IPS-15b (cell line): ENCODE measurements around the gene PDIA2.
"Not testable (repeated sequence)": the region's sequence is repeated elsewhere in the genome, so short reads cannot be mapped to it uniquely, and the experiment has no call there.

Experiments used
- H3K27me3 ChIP-seq: one replicate; pipeline ENCODE4 v1.6.1; 2013; ENCODE audit warnings: low read length; ENCODE audit not compliant: control insufficient read depth, insufficient read depth
- H3K36me3 ChIP-seq: one replicate; pipeline ENCODE4 v1.6.1; 2013; ENCODE audit warnings: low read length; ENCODE audit not compliant: control insufficient read depth, insufficient read depth
- H3K4me1 ChIP-seq: one replicate; pipeline ENCODE4 v1.6.1; 2013; ENCODE audit warnings: mild to moderate bottlenecking, low read length; ENCODE audit not compliant: control insufficient read depth, insufficient read depth
- H3K4me3 ChIP-seq: one replicate; pipeline ENCODE4 v1.5.1; 2013; ENCODE audit warnings: low read depth, low read length
- H3K9ac ChIP-seq: one replicate; pipeline ENCODE4 v1.6.1; 2013; ENCODE audit warnings: low read depth, mild to moderate bottlenecking, low read length
- H3K9me3 ChIP-seq: one replicate; pipeline ENCODE4 v1.6.1; 2013; ENCODE audit warnings: mild to moderate bottlenecking, low read length; ENCODE audit not compliant: control insufficient read depth, insufficient read depth

Gene PDIA2

DNA sequence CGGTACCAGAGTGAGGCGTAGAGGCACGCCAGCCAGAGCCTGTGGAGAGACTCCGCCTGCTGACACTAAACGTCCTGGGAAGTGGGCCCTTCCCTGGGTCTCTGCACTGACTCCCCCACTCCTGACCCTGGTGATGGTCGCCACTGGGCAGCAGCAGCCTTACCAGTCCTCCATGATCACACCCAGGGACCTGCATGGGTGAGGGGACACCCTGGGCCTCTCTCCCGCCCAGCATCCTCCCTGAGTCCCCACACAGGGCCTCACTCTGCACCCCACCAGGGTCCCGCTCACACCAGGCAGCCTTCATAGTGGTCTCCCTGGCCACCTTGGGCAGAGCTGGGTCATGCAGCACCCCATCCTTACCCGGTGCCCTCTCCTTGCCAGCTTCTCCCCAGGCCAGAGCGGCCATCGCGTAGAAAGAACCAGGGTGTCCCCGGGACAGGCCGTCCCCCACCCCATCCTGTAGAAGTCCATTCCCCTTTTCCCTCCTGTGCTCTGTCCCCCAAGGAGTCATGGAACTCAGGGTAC lies 17.9 kb upstream of the PDIA2 start:
- H3K4me1 ChIP-seq: no peaks in the 10 kb centered on the region
- no peak overlapping the region for H3K9ac ChIP-seq
- H3K9me3 ChIP-seq: no peaks in the 10 kb centered on the region
- peaks cover 48% of the 10 kb centered on the region for H3K36me3 ChIP-seq
- H3K27me3 ChIP-seq: no peaks in the 10 kb centered on the region
- H3K4me3 ChIP-seq: no peak overlapping the region

DNA sequence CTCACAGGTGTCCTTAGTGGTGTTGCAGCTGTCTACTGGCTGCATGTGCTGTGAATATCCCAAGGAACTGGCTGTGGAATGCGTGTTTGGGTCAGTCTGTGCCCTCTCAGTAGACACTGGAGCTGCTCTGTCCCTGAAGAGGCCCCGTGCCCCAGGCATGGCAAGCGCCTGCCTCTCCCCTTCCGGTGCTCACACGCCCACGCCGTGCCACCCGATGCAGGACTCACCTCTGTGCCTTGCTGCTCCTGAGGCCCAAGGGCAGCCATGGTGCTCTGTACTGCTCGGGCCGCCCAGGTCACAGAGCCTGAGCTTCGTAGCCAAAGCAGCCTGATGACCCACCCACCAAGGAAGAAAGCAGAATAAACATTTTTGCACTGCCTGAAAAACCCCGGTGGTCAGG lies 17.3 kb upstream of the PDIA2 start:
- Histone ChIP-seq H3K4me1 (no peaks in the 10 kb centered on the region), H3K9me3 (no peaks in the 10 kb centered on the region), H3K4me3 (no peak overlapping the region), H3K9ac (no peak overlapping the region), H3K36me3 (peaks cover 43% of the 10 kb centered on the region), H3K27me3 (no peaks in the 10 kb centered on the region)

DNA sequence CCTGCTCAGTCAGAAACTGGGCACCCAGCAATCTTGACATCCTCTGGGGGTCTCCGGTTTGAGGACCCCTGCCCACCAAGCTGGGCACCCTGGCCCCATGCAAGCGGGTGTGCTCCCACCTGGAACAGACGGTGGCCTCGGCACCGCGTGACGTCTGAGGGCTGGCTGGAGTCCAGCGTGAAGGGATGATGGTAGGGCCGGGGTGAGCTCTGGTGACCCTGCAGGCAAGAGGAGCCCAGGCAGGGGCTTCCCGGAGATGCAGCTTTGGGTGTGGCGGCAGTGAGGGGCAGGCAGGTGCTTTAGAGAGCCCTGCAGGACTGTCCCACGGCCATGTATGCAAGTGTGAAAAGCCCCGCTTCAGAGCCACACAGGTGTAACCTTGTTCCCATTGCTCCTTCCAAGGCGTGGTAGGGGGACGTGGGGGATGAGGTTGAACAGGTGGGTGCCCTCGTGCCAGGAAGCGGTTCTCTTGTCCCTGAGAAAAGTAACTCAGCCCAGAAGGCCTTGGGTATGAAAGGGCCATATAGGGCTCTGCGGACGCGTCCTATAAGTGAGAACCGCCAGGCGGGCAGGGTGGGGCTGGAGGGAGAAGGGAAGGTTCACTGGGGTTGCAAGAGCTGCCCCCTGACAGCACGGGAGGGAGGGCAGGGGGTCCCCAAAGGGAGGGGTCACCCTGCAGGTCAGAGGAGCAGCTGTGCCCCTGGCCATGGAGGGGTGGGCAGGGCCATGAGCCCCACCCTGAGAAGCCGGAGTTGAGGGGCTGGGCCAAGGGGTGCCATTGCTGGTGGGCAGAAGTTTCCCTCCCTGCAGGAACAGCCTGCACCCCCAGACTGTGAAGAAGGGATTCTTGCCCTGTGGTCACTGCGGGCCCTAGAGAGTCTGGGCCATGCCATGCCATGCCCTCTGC lies 16.5 kb upstream of the PDIA2 start:
- Histone ChIP-seq H3K36me3 (peaks cover 35% of the 10 kb centered on the region), H3K4me1 (no peaks in the 10 kb centered on the region), H3K4me3 (no peak overlapping the region), H3K27me3 (no peaks in the 10 kb centered on the region), H3K9ac (no peak overlapping the region), H3K9me3 (no peaks in the 10 kb centered on the region)

GRCh38 chr16:267562-267961 lies 15.4 kb upstream of the PDIA2 start:
- not testable (repeated sequence) for H3K9me3 ChIP-seq, H3K4me3 ChIP-seq, H3K4me1 ChIP-seq, H3K9ac ChIP-seq, H3K27me3 ChIP-seq
- H3K36me3 ChIP-seq: peaks cover 24% of the 10 kb centered on the region

GRCh38 chr16:268141-269053 lies 14.6 kb upstream of the PDIA2 start:
- H3K9ac ChIP-seq: no peak overlapping the region
- no peaks in the 10 kb centered on the region for H3K27me3 ChIP-seq
- no peaks in the 10 kb centered on the region for H3K4me1 ChIP-seq
- H3K36me3 ChIP-seq: peaks cover 24% of the 10 kb centered on the region
- no peaks in the 10 kb centered on the region for H3K9me3 ChIP-seq
- H3K4me3 ChIP-seq: no peak overlapping the region

DNA sequence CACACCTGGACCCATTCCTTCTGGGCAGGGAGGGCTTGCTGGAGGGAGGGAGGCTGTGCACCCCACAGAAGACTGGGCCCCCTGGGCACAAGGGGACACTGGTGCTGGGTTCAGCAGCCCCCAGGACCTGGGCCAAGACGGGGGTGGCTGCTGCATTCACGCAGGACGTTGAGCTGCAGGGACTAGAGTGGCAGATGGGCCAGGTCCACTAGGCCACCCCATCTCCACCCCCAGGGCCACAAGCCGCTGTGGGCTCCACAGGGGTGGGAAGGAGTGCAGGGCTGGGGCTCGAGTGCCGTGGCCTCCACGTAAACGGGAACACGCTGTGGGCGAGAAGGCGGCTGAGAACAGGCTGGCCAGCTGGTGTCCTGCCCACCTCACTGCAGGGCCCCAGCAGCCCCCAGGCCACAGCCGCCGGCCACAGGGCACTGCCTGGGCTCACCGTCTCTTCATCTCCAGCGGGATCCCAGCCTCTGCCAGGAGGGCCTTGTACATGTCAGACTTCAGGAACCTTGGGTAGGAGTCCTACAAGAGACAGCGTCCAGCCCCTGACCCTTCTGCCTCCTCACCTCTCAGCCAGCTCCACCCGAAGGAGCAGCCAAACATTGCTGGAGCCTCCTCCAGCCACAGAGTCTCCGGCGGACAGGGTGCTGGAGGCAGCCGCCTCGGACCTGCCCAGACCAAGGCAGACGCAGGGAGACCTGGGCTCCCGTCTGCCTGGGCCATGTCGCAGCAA lies 13.7 kb upstream of the PDIA2 start:
- Histone ChIP-seq H3K4me3 (no peak overlapping the region), H3K9ac (no peak overlapping the region), H3K36me3 (peaks cover 16% of the 10 kb centered on the region), H3K27me3 (peaks cover 1% of the 10 kb centered on the region), H3K4me1 (no peaks in the 10 kb centered on the region), H3K9me3 (no peaks in the 10 kb centered on the region)

DNA sequence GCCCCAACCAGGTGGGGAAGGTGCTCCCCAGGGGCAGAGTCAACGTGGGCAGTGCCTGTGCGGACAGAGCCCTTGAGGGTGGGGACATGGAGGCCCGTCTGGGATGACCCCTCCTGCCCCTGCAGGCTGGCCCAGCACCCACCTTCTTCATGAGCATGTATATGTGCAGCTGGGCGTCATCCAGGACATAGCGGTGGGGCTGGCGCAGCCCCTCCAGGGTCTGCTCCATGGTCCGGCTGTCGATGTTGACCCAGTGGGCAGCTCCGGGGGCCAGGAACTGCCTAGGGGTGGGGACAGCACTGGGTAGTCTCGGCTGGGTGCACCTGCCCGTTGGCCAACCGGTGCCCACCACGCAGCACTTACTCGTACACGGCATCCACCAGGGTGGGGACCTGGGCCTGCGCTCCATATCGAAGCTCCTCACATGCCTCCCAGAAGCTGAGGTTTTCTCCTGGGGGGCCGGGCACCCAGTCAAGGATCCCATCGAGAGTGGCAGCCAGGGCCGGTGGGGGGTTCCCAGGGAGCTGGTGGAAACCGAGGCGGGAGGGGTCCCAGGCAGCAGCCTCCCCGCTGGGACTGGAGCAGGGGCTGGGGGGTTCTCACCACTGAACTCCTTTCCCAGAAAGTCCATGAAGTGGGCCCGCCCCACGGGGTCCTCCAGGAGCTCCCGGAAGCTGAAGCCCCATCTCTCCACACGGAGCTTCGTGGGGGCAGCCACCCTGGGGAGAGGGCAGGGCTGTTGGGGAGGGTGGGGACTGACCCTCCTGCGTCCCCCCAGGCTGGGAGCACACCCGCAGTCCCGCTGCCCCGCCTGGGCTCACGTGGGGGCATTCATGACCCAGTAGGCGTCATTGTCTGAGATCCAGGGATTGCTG lies 12.3 kb upstream of the PDIA2 start:
- Histone ChIP-seq H3K9ac (no peak overlapping the region), H3K4me1 (no peaks in the 10 kb centered on the region), H3K9me3 (no peaks in the 10 kb centered on the region), H3K4me3 (no peak overlapping the region), H3K36me3 (peaks cover 3% of the 10 kb centered on the region), H3K27me3 (peaks cover 12% of the 10 kb centered on the region)

GRCh38 chr16:272633-273546 lies 10.1 kb upstream of the PDIA2 start:
- H3K4me1 ChIP-seq: no peaks in the 10 kb centered on the region
- no peak overlapping the region for H3K4me3 ChIP-seq
- H3K36me3 ChIP-seq: no peaks in the 10 kb centered on the region
- peaks cover 19% of the 10 kb centered on the region for H3K27me3 ChIP-seq
- H3K9ac ChIP-seq: no peak overlapping the region
- H3K9me3 ChIP-seq: no peaks in the 10 kb centered on the region

DNA sequence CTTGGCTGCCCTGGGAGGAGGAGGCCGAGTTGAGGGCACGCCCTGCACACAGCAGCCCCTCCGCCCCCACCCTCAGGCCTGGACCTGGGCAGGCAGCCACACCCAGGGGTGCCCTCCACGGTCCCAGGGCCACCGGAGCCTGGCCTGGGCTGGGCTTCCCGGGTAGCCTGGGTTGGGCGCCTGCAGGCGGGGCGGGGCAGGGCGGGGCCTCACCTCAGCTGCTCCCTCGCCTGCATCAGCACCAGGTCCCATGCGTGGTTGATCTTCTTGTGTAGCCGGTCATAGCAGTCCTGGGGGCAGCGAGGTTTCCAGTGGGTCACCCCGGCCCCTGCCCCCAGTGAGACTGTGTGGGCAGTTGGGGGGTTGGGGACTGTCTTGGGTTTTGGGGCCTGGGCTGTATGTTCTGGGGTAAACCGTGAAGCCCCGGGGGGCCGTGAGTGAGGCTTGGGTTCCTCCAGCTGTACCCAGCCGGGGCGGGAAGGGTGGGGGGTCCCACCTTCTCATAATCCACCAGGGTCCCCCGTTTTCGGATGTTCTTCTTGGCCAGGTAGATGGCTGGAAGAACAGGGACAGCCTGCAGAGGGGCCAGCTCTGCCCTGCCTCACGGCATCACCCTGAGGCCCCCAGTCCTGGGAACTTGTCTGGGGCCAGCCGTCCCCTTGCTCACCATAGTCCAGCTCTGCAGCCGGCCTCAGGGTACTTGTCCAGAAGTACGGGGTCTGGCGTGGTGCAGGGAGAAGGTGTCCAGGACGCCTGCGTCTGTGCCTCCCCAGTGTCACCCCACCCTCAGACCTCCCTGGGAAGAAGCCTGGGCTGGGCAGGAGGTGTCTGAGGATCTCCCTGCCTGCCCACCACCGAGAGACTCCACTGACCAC lies 9.2 kb upstream of the PDIA2 start:
- H3K27me3 ChIP-seq: peaks cover 19% of the 10 kb centered on the region
- H3K9ac ChIP-seq: no peak overlapping the region
- no peaks in the 10 kb centered on the region for H3K4me1 ChIP-seq
- no peak overlapping the region for H3K4me3 ChIP-seq
- H3K36me3 ChIP-seq: no peaks in the 10 kb centered on the region
- no peaks in the 10 kb centered on the region for H3K9me3 ChIP-seq
